M059J (cell line): ENCODE measurements around the gene PSMB9. TPM values are rescaled to one million over a fixed set of nuclear protein-coding genes. Genes with fewer than 3 reads are reported as not detected.
"Not testable (repeated sequence)": the region's sequence is repeated elsewhere in the genome, so short reads cannot be mapped to it uniquely, and the experiment has no call there.

Experiments
- DNase-seq: peaks from one replicate; pipeline ENCODE4 v3.0.0-alpha.2; 2012; ENCODE audit warnings: low read depth
- total RNA-seq: library from RNA; depleted of rRNA; stranded (reverse); fragments of >200 nt; shearing (Covaris generic); gene quantifications from 2 replicates; pipeline ENCODE4 v1.2.3, GENCODE V29; 2014; rRNA removed

Gene PSMB9
- 339 and 412 TPM in 2 replicates for total RNA-seq

DNA sequence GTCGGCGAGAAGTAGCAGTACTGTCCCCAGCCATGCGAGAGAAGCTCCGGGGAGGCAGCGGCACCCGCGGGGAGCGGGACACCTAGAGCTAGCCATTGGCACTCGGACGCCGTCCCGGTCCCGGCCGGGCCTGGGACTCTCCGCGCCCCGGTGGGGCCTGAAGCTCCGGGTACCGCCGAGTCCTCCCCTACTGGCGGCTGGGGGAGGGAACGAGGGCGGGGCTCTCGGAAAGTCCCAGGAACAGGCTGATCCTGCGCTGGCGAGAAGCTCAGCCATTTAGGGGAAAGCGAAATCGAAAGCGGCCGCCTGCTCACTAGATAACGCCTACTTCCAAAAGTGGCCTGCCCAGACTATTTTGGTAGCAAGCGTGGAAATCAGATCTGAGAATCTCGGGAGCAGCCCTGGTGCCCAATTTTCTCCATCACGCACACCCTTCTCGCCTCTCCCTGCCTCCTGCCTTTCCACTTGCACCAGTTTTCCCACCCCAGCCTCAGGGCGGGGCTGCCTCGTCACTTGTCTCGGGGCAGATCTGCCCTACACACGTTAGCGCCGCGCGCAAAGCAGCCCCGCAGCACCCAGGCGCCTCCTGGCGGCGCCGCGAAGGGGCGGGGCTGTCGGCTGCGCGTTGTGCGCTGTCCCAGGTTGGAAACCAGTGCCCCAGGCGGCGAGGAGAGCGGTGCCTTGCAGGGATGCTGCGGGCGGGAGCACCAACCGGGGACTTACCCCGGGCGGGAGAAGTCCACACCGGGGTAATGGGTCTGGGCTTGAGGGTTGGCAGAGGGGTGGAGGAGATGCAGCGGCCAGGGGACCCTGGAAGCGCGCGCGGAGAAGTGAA lies at the start of gene PSMB9, which contains the start of gene TAP1:
Gene PSMB9 (plus strand): TSS at position 652 of the 835 bp plus-strand sequence. CDS start 38 bp downstream, at position 690.
Gene TAP1 (minus strand): TSS at position 164 of the 835 bp plus-strand sequence. CDS start 68 bp downstream, at position 96.
- DNase-seq: peak; percentile 97

DNA sequence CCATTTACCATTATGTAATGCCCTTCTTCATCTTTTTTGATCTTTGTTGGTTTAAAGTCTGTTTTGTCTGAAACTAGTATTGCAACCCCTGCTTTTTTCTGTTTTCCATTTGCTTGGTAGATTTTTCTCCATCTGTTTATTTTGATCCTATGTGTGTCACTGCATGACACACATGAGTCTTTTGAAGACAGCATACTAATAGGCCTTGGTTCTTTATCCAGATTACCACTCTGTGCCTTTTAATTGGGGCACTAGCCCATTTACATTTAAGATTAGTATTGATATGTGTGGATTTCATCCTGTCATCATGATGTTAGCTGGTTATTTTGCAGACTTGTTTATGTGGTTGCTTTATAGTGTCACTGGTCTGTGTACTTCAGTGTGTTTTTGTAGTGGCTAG lies 48.6 kb upstream of the PSMB9 start:
- not testable (repeated sequence) for DNase-seq

DNA sequence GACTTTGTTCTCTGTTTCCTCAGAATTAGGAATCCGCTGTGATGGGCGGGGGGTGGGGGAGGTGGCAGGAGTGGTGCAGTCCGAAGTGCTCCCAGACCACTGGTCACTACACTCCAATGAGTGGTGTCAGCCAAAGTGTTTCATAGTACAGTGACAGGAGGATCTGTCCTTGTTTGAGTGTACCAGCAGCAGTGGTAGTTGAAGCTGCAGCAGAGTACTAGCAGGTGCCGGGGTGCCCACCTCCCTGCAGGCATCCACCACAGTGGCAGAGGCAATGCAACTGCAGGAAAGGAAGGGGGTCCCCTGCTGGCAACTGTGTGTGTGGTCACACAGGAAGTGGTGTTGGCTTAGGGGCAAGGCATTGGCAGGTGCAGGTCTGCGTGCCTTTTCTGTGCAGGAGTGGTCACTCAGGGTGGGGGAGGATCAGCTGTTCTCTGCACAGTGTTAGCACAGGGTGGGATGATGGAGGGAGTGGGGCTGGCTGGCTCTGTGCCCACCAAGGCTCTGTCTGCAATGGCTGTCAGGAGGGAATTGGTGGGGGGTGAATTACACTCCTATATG lies 46.9 kb upstream of the PSMB9 start:
- no peak for DNase-seq

DNA sequence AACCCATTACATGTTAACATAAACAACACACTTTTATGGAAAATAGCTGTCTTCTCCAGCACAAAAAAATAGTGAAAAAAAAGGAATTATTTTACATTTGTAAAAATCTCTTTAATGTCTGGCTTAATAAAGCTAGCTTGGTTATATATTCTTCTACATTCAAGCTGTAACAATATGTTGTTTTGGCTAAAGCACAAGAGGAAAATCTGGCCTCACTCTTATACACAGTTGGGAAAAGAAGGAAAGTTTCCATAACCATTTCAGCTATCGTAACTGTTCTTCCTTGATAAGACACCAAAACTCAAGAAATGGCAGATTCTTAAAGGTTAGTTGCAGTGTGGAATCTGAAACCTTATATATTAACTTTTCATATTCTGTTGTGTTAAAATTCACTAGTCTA lies 44.8 kb upstream of the PSMB9 start:
- DNase-seq: no peak

DNA sequence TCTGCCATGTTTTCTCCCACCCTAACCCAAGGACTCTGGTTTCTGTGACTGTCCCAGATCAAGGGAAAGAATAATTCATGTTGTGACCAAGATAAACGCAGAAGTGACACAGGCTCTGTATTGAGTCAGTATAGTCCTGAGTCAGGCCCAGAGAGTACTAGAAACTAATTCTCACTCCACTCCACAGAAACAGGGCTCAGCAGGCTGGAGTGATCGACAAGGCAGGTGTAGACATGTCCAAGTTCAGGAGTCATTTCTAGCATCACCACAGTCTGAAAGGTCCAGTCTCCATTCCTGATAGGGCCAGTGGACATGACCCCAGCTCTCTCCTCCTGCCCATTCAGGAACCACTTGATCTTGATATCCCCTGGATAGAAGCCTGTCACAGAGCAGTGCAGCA lies 39.8 kb upstream of the PSMB9 start:
- no peak for DNase-seq

DNA sequence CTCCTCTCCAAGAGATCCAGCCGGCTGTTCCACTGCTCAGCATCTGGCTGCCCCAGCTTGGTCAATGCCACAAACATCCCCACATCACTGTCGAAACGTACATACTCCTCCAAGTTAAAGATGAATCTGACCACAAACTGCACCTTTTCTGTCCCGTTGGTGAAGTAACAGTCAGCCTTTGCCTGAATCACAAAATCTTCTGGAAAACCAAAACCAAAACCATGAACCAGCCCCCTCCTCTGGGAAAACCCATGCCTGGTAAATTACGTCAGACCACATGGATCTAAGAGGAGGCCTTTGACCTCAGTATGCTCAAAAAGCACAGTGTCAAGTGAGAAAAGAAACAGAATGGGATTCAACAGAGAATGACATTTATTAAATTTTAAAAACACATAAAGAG lies 38.9 kb upstream of the PSMB9 start:
- DNase-seq: no peak

DNA sequence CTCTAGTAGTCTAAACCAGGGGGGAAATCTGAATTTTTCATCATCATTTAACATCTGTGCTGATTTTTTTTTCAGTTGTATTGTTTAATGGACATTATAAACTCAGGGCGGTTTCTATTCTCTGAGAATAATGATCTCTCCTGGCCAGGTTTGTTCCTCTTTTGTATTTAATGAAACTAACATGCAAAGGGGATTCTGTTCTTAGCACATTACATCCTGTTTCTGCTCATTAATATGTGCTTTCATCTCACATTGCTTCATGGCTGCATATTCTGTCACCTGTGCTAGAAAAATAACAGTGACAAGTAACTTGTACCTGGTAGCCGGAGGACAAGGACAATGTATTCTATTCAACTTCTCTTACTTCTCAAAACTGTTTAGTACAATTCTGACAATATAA lies 38.0 kb upstream of the PSMB9 start:
- DNase-seq: no peak

DNA sequence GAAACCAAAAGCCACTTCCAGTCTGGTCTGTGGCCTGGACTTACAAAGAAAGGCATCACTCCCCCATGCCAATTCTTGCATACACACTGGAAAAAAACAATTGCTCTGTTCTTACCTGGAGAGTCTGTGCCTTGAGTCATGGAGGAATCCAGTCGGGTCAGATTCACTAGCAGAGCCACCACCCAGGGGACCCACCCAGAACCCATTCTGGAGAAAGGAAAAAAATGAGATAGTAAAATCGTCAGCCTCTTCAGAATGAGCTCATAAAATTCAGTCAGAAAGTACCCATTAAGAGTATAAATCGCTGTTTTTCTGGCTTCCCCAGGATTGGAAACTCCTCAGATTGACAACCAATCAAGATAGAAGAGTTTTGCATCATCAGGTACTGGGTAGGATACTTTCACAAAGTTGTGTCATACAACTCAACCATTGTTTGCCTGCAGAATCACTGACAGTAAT lies 37.2 kb upstream of the PSMB9 start, which contains the start of gene HLA-DOB:
Gene HLA-DOB (minus strand): TSS at position 257 of the 459 bp plus-strand sequence. CDS start 51 bp downstream, at position 206.
- peak; percentile 24 for DNase-seq

DNA sequence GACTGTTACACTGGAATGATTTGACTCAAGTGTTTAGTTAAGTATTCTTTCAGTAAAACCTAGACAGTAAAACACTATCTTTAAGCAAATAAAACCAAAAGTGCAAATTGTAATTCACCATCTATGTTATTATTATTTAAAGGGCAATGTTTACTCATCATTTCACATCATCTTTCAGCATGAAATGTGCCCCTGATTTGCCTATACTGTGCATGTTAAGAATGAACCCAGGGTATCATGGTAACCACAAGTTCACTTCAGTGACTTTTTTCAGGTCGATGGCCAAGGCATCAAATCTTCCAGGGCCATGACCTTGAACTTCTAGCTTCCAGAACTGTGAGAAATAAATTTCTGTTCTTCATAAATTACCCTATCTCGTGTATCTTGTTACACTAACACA lies 35.1 kb upstream of the PSMB9 start:
- no peak for DNase-seq

DNA sequence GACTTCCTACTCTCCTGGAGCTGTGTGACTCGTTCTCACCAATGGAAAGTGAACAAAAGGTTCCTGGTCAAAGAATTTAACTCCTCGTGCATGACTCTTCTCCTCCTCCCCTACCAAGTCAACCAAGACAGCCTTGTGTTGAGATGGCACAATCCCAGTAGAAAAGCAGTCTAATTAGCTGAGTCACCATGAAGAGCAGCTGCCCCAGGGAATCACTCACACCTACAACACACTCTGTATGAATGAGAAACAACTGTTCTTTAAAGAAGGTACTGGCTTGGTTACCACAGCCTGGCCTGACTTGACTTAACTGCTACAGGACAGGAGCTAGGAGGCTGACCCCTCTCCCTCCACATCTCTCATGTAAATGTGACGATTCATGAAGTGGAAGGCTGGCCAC lies 34.3 kb upstream of the PSMB9 start:
- DNase-seq: peak; percentile 98

DNA sequence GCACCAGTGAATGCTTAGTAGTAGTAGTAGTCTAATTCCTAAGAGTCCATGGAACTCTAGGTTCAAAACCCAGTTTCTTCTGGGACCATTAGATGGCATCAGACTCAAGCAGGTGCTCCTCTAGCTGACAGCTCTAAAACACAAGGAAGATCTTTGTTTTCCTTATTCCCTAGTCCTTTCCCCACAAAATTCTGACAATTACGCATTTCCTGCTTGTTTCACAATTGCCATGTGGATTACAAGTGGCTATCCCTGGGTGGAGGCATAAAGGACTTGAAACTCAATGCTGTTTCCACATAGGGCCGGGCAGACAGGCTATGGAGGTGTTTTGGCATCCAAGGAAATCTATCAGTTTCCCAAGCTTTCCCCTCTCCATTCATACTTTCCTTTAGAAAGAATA lies 28.0 kb upstream of the PSMB9 start:
- peak; percentile 50 for DNase-seq

DNA sequence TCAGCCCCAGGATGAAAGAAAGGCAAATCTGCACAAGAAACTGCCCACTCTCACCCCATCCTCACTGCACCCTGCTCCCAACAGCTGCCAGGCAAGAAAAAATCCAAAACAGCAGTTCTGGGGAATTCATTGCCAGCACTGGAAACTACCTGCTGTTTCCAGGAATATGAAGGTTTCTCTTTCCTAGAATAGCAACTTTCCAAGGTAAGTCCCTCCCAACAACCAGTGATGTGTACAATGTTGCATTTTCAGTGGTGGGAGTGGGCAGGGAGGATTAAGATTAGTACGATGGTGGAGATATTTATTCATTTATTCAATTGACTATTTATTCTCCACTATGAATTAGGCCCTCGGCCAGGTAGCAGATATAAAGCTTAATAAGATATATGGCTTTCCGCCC lies 27.0 kb upstream of the PSMB9 start:
- no peak for DNase-seq

DNA sequence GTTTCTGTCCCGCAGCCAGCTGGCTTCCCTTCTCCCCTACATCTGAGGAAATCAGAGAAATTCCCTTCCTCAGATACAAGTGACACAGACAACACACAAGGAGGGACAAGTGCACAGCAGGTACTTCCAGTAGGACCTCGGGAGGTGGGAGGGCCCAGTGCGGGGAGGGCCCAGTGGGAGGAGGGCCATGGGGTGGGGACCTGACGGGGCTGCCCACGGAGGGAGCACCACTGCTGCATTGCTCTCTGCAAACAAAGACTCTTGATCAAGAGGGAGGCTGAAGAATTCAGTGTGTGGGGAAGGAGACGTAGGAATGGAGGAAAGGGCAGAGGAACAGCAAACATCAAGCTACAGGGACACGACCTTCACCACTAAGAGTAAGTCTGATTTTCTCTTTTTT lies 24.5 kb upstream of the PSMB9 start:
- DNase-seq: no peak

DNA sequence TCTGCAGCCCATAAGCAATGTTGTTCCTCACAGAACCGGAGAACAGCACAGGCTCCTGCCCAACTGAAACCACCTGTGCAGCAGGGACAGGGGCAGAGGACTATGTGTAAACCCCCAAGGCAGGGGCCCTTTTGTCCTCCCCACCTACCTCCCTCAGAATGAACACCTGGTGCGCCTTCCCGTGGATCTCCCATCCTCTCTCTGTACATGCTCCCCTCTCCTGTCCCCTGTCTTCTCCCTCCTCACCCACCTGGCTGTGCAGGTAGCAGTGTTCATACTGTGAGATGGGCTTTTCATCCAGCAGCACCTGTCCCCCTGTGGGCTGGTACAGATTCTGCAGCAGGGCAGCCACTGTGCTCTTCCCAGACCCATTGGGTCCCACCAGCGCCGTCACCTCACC lies 24.0 kb upstream of the PSMB9 start:
- no peak for DNase-seq

DNA sequence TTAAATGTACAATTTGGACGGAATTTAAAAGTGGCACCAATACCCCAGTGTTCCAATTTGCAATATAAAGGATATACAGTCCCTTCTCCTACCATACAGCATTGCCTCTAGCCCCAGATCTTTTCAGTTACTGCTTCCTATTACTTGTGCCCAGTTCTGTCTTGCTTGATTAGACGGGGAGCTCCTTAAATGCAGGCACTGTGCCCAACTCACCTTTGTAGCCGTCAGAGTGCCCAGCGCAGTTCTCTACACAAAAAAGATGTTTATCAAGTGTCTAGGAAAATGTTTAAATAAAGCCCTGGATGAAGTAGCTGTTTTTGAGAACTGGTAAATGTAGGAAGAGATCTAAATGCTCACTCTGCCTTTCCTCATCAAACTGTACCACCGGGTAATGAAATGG lies 23.1 kb upstream of the PSMB9 start:
- no peak for DNase-seq

DNA sequence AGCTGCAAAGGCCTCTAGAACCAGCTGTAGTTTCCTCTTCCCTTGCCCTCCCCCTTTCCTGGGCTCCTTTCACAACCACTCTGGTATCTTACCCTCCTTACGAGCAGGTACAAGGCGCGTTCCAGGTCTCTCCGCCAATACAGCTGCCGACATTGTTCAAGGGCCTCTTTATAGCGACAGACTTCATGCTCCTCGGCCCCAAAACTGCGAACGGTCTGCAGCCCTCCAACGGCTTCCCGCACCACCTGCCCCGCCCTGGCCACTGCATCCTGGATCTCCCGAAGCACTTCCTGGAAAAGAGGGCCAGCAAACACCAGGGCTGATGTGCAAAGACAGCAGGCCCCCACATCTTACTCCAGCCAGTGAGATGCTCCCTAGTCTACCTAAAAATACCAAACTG lies 21.5 kb upstream of the PSMB9 start:
- no peak for DNase-seq

DNA sequence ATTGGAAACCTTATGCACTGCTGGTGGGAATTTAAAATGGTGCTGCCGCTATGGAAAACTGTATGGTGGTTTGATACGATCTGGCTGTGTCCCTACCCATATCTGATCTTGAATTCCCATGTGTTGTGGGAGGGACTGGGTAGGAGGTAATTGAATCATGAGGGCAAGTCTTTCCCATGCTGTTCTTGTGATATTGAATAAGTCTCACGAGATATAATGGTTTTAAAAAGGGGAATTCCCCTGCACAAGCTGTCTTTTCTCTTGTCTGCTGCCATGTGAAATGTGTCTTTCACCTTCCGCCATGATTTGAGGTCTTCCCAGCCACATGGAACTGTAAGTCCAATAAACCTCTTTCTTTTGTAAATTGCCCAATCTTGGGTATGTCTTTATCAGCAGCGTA lies 20.3 kb upstream of the PSMB9 start:
- no peak for DNase-seq

DNA sequence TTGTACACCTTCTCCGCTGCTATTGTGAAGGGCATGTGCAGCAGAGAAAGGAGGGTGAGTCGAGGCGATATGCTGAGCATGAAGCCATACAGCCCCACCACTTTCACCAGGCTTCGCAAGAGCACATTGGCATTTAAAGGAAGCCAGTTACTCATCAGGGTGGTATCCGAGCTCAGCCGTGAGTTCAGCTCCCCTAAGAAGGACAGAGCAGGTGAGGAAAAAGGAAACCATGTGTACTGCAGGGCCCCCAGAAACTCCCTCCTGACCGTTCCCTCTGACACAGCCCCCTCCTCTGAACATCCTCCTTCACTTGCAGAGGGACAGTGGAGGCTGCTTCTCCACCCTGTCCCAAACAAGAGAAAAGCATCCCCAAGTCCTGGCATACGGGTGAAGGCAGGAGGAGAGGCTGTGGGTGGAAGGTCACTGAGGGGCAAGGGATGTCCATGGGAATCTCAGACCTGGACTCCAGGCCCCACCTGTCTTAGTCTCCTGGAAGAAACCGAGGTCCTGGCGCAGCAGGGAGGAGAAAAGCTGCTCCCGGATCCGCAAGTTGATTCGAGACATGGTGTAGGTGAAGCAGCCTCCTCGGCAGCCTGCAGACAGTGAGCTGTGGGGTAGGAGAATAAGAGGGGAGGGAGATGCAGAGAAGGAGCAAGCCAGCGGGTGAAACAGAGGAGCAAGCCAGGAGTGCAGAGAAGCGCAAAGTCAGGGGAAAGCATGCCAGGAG lies 18.7 kb upstream of the PSMB9 start:
- no peak for DNase-seq

DNA sequence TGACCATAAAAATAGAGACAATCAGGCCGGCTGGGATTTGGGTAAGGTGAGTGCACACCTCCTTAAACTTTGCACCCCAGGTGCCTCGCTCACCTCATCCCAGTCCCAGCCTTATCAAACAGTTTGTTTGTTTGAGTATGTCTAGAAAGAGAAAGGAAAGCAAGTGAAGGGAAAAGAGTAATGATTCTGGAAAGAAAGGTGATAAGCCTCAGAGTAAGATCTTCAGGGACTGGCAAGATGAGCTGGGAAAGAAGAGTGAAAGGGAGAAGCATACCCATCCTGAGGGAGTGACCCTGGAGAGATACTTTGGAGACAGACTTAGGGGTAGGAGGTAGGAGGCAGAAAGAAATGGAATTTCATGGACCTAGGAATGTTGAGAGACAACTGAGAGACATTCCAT lies 17.1 kb upstream of the PSMB9 start:
- no peak for DNase-seq

DNA sequence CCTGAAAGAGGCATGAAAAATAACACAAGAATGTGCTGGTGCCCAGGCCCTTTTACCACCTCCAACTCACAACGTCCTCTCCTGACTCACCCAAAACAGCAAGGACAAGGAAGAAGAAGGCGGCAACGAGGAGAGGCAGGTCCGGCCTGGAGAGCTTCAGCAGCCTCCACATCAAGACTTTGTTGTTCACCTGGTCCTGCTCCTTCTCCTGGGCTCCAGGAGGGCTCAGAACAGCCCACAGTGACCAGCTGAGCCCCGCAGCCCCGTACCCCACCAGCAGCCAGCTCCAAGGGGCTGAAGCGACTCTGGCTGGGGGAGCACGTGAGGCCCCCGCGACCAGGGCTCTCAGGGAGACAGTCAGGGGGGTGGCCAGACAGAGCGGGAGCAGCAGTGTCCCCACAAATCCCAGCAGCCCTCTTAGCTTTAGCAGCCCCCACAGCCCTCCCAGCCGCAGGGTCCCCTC lies 16.3 kb upstream of the PSMB9 start:
- peak; percentile 75 for DNase-seq

DNA sequence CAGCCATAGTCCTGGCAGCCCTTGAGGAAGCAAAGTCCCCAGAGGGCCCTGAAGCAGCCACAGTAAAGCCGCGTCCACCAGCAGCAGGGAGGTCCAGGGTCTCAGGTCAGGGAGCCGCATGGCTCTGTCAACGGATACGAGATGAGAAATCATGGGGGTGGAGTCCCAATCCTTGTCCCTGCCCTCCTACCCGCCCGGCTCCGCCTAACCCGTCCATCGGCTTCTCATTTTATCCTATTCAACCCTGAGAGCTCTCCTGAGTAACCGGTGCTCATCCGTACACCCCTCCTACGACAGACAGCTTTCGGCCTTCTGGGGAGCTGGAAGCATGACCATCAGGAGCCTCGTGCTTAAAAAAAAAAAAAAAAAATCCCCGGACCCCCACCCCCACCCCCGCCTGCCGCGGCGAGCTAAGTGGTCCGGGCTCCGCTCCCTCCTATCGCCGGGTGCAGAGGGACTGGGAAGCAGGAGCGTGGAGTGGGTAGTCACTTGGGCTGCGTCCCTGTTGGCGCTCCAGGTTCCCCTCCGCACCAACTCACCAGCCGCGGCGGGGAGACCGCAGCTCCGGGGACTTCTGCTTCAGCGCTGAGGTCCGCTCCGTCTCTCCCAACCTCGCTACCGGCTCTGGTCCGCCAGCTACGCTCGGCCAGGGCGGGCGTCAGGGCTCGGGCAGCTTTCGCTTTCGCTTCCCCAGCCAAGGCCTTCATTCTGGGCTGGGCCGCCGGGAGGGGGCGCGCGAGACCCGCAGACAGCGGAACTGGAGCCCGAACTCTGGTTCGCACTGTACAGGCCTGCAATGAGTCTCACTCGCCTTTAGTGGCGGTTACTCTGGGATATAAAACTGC lies 15.7 kb upstream of the PSMB9 start, which contains the start of gene TAP2:
Gene TAP2 (minus strand): TSS at position 626 of the 845 bp plus-strand sequence. CDS start 506 bp downstream, at position 120.
- peak; percentile 95 for DNase-seq
